ENCODE measurements around the gene CYP2A6. TPM values are rescaled to one million over a fixed set of nuclear protein-coding genes. Genes with fewer than 3 reads are reported as not detected.

Gene CYP2A6
- total and polyA plus RNA-seq, 9 donors = 0.25 to 3.4 (median 1.2) TPM

DNA sequence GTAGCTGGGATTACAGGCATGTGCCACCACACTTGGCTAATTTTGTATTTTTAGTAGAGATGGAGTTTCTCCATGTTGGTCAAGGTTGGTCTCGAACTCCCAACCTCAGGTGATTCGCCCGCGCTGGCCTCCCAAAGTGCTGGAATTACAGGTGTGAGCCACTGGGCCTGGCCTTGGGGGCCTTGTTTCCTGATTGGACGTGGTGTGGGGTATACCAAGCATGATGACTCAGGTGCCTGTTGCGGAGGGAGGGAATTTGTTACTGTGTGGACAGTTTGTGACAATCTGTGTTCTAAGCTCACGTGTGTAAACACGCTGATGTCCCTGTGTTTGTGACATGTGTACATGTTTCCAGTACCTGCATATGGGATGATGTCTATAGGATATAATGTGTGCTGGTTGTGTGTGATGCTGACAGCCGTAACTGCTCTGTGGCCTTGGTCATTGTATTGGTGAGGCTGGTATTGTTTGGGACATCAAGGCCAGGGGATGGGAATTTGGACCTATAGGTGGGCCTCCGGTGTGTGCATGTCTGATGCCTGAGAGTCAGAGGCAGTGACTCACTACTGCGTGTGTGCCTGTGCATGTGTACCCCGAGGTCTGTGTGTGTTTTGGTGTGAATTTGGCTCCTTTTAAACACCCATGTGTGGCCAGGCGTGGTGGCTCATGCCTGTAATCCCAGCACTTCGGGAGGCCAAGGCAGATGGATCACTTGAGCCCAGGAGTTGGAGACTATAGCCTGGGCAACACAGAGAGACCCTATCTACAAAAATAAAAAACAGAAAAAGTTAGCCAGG lies 52.9 kb downstream of the CYP2A6 start:
- DNase-seq = no peak
- no peaks in the 10 kb centered on the region for H3K27me3 ChIP-seq
- H3K4me1 ChIP-seq (ENCODE audit: insufficient read depth) = peaks cover 22% of the 10 kb centered on the region
- peak overlapping the region in 1 of 2 donors; percentile 83 for H3K27ac ChIP-seq
- 86 to 94% (median 91%) methylated on average over 14 of the region's 14 CpGs for WGBS, 3 donors
- intact Hi-C loops (cut with DNase I) = no loop called here
- H3K9me3 ChIP-seq = no peaks in the 10 kb centered on the region
- TF ChIP-seq POLR2A (IDR thresholded peaks at IDR 0.05) (no peak), EP300 (IDR thresholded peaks at IDR 0.05) (no peak)
- TF ChIP-seq, protein P1, sequence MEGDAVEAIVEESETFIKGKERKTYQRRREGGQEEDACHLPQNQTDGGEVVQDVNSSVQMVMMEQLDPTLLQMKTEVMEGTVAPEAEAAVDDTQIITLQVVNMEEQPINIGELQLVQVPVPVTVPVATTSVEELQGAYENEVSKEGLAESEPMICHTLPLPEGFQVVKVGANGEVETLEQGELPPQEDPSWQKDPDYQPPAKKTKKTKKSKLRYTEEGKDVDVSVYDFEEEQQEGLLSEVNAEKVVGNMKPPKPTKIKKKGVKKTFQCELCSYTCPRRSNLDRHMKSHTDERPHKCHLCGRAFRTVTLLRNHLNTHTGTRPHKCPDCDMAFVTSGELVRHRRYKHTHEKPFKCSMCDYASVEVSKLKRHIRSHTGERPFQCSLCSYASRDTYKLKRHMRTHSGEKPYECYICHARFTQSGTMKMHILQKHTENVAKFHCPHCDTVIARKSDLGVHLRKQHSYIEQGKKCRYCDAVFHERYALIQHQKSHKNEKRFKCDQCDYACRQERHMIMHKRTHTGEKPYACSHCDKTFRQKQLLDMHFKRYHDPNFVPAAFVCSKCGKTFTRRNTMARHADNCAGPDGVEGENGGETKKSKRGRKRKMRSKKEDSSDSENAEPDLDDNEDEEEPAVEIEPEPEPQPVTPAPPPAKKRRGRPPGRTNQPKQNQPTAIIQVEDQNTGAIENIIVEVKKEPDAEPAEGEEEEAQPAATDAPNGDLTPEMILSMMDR (IDR thresholded peaks at IDR 0.05) = no peak
- H3K36me3 ChIP-seq = no peaks in the 10 kb centered on the region
- no peak overlapping the region for H3K4me3 ChIP-seq

Other genes starting within 250 kb of the CYP2A6 start
- 100 to 1,000 TPM; 214 to 840 (median 547) TPM for gene LTBP4, start 249.1 kb downstream of the CYP2A6 start, total RNA-seq
- 100 to 1,000 TPM; 152 to 488 TPM for gene LTBP4, start 249.1 kb downstream of the CYP2A6 start, polyA plus RNA-seq
- 10 to 100 TPM; 38.7 to 88.9 (median 69.3) TPM for gene NUMBL, start 159.8 kb downstream of the CYP2A6 start, total RNA-seq
- gene NUMBL, start 159.8 kb downstream of the CYP2A6 start, polyA plus RNA-seq = 10 to 100 TPM in 1 of 2 donors, 1 to 10 TPM in 1; 6.7 to 32.9 TPM
- 10 to 100 TPM; 24.0 to 51.2 (median 42.5) TPM for gene COQ8B, start 133.6 kb downstream of the CYP2A6 start, total RNA-seq
- 10 to 100 TPM in 1 of 2 donors, 1 to 10 TPM in 1; 8.3 to 41.5 TPM for gene COQ8B, start 133.6 kb downstream of the CYP2A6 start, polyA plus RNA-seq
- gene ITPKC, start 133.3 kb downstream of the CYP2A6 start, total RNA-seq = 100 to 1,000 TPM in 1 of 7 donors, 10 to 100 TPM in 6; 14.2 to 117 (median 22.4) TPM
- 10 to 100 TPM in 1 of 2 donors, 1 to 10 TPM in 1; 6.5 to 14.3 TPM for gene ITPKC, start 133.3 kb downstream of the CYP2A6 start, polyA plus RNA-seq
- gene ACTMAP, start 100.0 kb downstream of the CYP2A6 start, total RNA-seq = 1 to 10 TPM; 2.1 to 6.5 (median 3.7) TPM
- 1 to 10 TPM; 3.0 to 6.4 TPM for gene ACTMAP, start 100.0 kb downstream of the CYP2A6 start, polyA plus RNA-seq
- gene SNRPA, start 99.2 kb downstream of the CYP2A6 start, total RNA-seq = 10 to 100 TPM; 48.9 to 80.7 (median 72.4) TPM
- 10 to 100 TPM; 56.4 to 83.9 TPM for gene SNRPA, start 99.2 kb downstream of the CYP2A6 start, polyA plus RNA-seq
- gene MIA, start 74.9 kb downstream of the CYP2A6 start, total RNA-seq = 1 to 10 TPM in 5 of 7 donors, not detected in 2; 1.7 to 3.9 (median 2.6) TPM
- 1 to 10 TPM in 1 of 2 donors, not detected in 1; 1.9 TPM for gene MIA, start 74.9 kb downstream of the CYP2A6 start, polyA plus RNA-seq
- 10 to 100 TPM in 6 of 7 donors, 1 to 10 TPM in 1; 9.1 to 32.9 (median 19.3) TPM for gene RAB4B, start 72.2 kb downstream of the CYP2A6 start, total RNA-seq
- 10 to 100 TPM in 1 of 2 donors, 1 to 10 TPM in 1; 6.5 to 18.9 TPM for gene RAB4B, start 72.2 kb downstream of the CYP2A6 start, polyA plus RNA-seq
- 100 to 1,000 TPM in 4 of 7 donors, 10 to 100 TPM in 3; 61.5 to 121 (median 102) TPM for gene EGLN2, start 51.3 kb downstream of the CYP2A6 start, total RNA-seq
- gene EGLN2, start 51.3 kb downstream of the CYP2A6 start, polyA plus RNA-seq = 10 to 100 TPM; 43.6 to 82.7 TPM
- 1 to 10 TPM in 1 of 7 donors, under 1 TPM in 3, not detected in 3; 0.45 to 1.6 (median 0.69) TPM for gene CYP2A7, start 31.8 kb upstream of the CYP2A6 start, total RNA-seq
- under 1 TPM; 0.37 to 0.67 TPM for gene CYP2A7, start 31.8 kb upstream of the CYP2A6 start, polyA plus RNA-seq
- under 1 TPM in 3 of 7 donors, not detected in 4; 0.15 to 0.33 (median 0.15) TPM for gene CYP2B6, start 140.8 kb upstream of the CYP2A6 start, total RNA-seq
- gene CYP2B6, start 140.8 kb upstream of the CYP2A6 start, polyA plus RNA-seq = not detected
- gene CYP2A13, start 238.0 kb upstream of the CYP2A6 start, total RNA-seq = not detected
- not detected for gene CYP2A13, start 238.0 kb upstream of the CYP2A6 start, polyA plus RNA-seq